NOMO-1 treated with DMSO at 0.1 percent for 48 hours (cell line): ENCODE results near the gene SCAPER.
"Not testable (repeated sequence)": the region's sequence is repeated elsewhere in the genome, so short reads cannot be mapped to it uniquely, and the experiment has no call there.

Source experiments
- DNase-seq: peaks from one replicate; lab custom pipeline; 2025; ENCODE audit not compliant: unreplicated experiment; lab: John Stamatoyannopoulos, UW

SCAPER gene

GRCh38 chr15:76328106-76328696 lies 576.9 kb downstream of the SCAPER start:
- no peak for DNase-seq

GRCh38 chr15:76327191-76328105 lies 577.7 kb downstream of the SCAPER start:
- no peak for DNase-seq

- no peak for DNase-seq
These were observed 579.4 kb downstream of the SCAPER start for GRCh38 chr15:76325704-76326103.

- no peak for DNase-seq
These were observed 581.1 kb downstream of the SCAPER start for GRCh38 chr15:76324066-76324465.

GRCh38 chr15:76321602-76322001 lies 583.5 kb downstream of the SCAPER start:
- DNase-seq: no peak

- no peak for DNase-seq
These were observed 584.0 kb downstream of the SCAPER start for GRCh38 chr15:76321171-76321570.

- no peak for DNase-seq
These were observed 585.1 kb downstream of the SCAPER start for GRCh38 chr15:76320012-76320411.

- no peak for DNase-seq
These were observed 591.4 kb downstream of the SCAPER start for GRCh38 chr15:76313731-76314130.

- DNase-seq: not testable (repeated sequence)
These were observed 592.0 kb downstream of the SCAPER start for GRCh38 chr15:76313175-76313567.

- no peak for DNase-seq
These were observed 592.5 kb downstream of the SCAPER start for GRCh38 chr15:76312540-76313174.

GRCh38 chr15:76311100-76311953 lies 593.8 kb downstream of the SCAPER start, which contains the start of gene ETFA:
Gene ETFA, minus strand, starts transcription at chr15:76311469. Its CDS starts 81 bp downstream, at chr15:76311388.
- DNase-seq: peak; percentile 95

- peak; percentile 42 for DNase-seq
These were observed 594.6 kb downstream of the SCAPER start for GRCh38 chr15:76310475-76311099.

GRCh38 chr15:76309601-76310330 lies 595.4 kb downstream of the SCAPER start:
- DNase-seq: no peak

GRCh38 chr15:76303909-76304308 lies 601.2 kb downstream of the SCAPER start:
- no peak for DNase-seq

GRCh38 chr15:76299786-76300185 lies 605.4 kb downstream of the SCAPER start:
- peak; percentile 69 for DNase-seq

GRCh38 chr15:76298986-76299385 lies 606.2 kb downstream of the SCAPER start:
- no peak for DNase-seq

GRCh38 chr15:76297951-76298350 lies 607.2 kb downstream of the SCAPER start:
- not testable (repeated sequence) for DNase-seq
